ENCODE results near the gene DDX39B. TPM values are rescaled to one million over a fixed set of nuclear protein-coding genes. Genes with fewer than 3 reads are reported as not detected.
"Not testable (repeated sequence)": the region's sequence is repeated elsewhere in the genome, so short reads cannot be mapped to it uniquely, and the experiment has no call there.

Gene DDX39B
- total and polyA plus RNA-seq, 9 of the 15 experiments (the other 6 are each of a cell fraction or from before 2014, with no cell fraction given), result 479 to 869 (median 592) TPM

GRCh38 chr6:31510007-31510406 lies 31.8 kb downstream of the DDX39B start (continued):
- TF ChIP-seq ZNF707 (CRISPR knock-in tag; conservative IDR thresholded peaks at IDR 0.05), result no peak

- H3K79me2 ChIP-seq (ENCODE audit: control insufficient read depth, insufficient read depth, low read length); H3K27ac ChIP-seq (ENCODE audit: extremely low read depth, low read depth, low read length); H3K4me2 ChIP-seq (ENCODE audit: insufficient read depth, low read length); H4K20me1 ChIP-seq (replicated peaks; ENCODE audit: control insufficient read depth, insufficient read depth, low read length); H3K4me3 ChIP-seq; H3K9me3 ChIP-seq (replicated peaks; ENCODE audit: control insufficient read depth, insufficient read depth, low read depth, low read length); H3K9me1 ChIP-seq (ENCODE audit: control insufficient read depth, insufficient read depth, low read length); BruUV-seq (replicated peaks); CTCF ChIA-PET (ENCODE audit: low intra/inter-chr PET ratio); H2AFZ ChIP-seq (ENCODE audit: low read depth, low read length); in situ Hi-C loops (cut with MboI); DNase-seq (ENCODE audit: extremely low read depth in 1 of 4, low spot score in 3 of 4); intact Hi-C loops (cut with micrococcal nuclease); FAIRE-seq; H3K9ac ChIP-seq (ENCODE audit: insufficient read depth in 1 of 2, low read depth in 2 of 2, low read length in 2 of 2); H3K27me3 ChIP-seq (ENCODE audit: control insufficient read depth in 2 of 2, insufficient read depth in 2 of 2, low read length in 2 of 2); H3K4me1 ChIP-seq (replicated peaks in 1 of 2; ENCODE audit: control insufficient read depth in 2 of 2, insufficient read depth in 2 of 2, low read length in 2 of 2): not testable (repeated sequence)
- POLR2A ChIA-PET, result interaction anchor here (0.6 to 0.9 kb wide), 2 partner anchors 113 to 415 kb away, joined by 3 to 4 read pairs; no protein-coding TSS in a partner anchor
- 0 out of 3 replicates have a peak, but pooled peaks have one; percentile 11 for ATAC-seq
- WGBS (ENCODE audit: insufficient coverage, low coverage, missing lambda C conversion rate), result 38% methylated on average over 2 of the region's 2 CpGs
- peaks cover 51% of the 10 kb centered on the region for H3K36me3 ChIP-seq (ENCODE audit: control insufficient read depth, insufficient read depth, low read length)
Observed at GRCh38 chr6:31509036-31509435, 32.8 kb downstream of the DDX39B start.

- no peaks in the 10 kb centered on the region for H3K27me3 ChIP-seq (ENCODE audit: control insufficient read depth in 2 of 2, insufficient read depth in 2 of 2, low read length in 2 of 2)
- ATAC-seq, result no peak
- BruUV-seq (replicated peaks), result no TSS peak
- no peak overlapping the region for H3K4me3 ChIP-seq
- no peak overlapping the region for H3K9ac ChIP-seq (ENCODE audit: insufficient read depth in 1 of 2, low read depth in 2 of 2, low read length in 2 of 2)
- H3K9me1 ChIP-seq (ENCODE audit: control insufficient read depth, insufficient read depth, low read length), result no peaks in the 10 kb centered on the region
- CTCF ChIA-PET (ENCODE audit: low intra/inter-chr PET ratio), result no interaction called here
- peaks cover 22% of the 10 kb centered on the region; the same call in 2 of the 3 replicates for H3K36me3 ChIP-seq (ENCODE audit: control insufficient read depth, insufficient read depth, low read length)
- peak; percentile 44 for FAIRE-seq
- no peak for TF ChIP-seq SETDB1 (IDR thresholded peaks at IDR 0.05; ENCODE audit: low read length)
- TF ChIP-seq ZBTB17 (CRISPR knock-in tag; IDR thresholded peaks at IDR 0.05), result no peak
- no peak for TF ChIP-seq RBM39 (optimal IDR thresholded peaks at IDR 0.05; ENCODE audit: low read depth, low read length)
- no peak for TF ChIP-seq TRIM24 (IDR thresholded peaks at IDR 0.05)
- no peak for TF ChIP-seq JUND (IDR thresholded peaks at IDR 0.05; ENCODE audit: borderline replicate concordance, low read depth, low read length)
- TF ChIP-seq JUND (tag; IDR thresholded peaks at IDR 0.05; ENCODE audit: borderline replicate concordance, low read depth, low read length), result no peak
- TF ChIP-seq THAP12 (CRISPR knock-in tag; IDR thresholded peaks at IDR 0.05), result no peak
- no peak for TF ChIP-seq FIP1L1 (IDR thresholded peaks at IDR 0.05; ENCODE audit: low read depth, low read length, poor library complexity, severe bottlenecking)
- TF ChIP-seq ZBTB7A (IDR thresholded peaks at IDR 0.05; ENCODE audit: borderline replicate concordance, control insufficient read depth, low read depth, low read length), result no peak
- no peak overlapping the region for H3K4me2 ChIP-seq (ENCODE audit: insufficient read depth, low read length)
- in situ Hi-C loops (cut with MboI), result no loop called here
- H3K79me2 ChIP-seq (ENCODE audit: control insufficient read depth, insufficient read depth, low read length), result peaks cover 34% of the 10 kb centered on the region
- intact Hi-C loops (cut with micrococcal nuclease), result no loop called here
- peaks cover 10 to 21% of the 10 kb centered on the region in 2 experiments for H3K4me1 ChIP-seq (replicated peaks in 1 of 2; ENCODE audit: control insufficient read depth in 2 of 2, insufficient read depth in 2 of 2, low read length in 2 of 2)
- DNase-seq (ENCODE audit: extremely low read depth in 1 of 4, low spot score in 3 of 4), result no peak
- no peak overlapping the region for H2AFZ ChIP-seq (ENCODE audit: low read depth, low read length)
- POLR2A ChIA-PET, result interaction anchor here (1.4 kb wide), 1 partner anchor 15 kb away, joined by 4 read pairs; no protein-coding TSS in a partner anchor
- H3K27ac ChIP-seq (ENCODE audit: extremely low read depth, low read depth, low read length), result no peak overlapping the region
- no peaks in the 10 kb centered on the region for H3K9me3 ChIP-seq (replicated peaks; ENCODE audit: control insufficient read depth, insufficient read depth, low read depth, low read length)
- peaks cover 7% of the 10 kb centered on the region; the same call in 1 of the 2 replicates for H4K20me1 ChIP-seq (replicated peaks; ENCODE audit: control insufficient read depth, insufficient read depth, low read length)
Observed at GRCh38 chr6:31502586-31502985, 39.2 kb downstream of the DDX39B start.
